ENCODE data around the gene POLDIP2. TPM values are rescaled to one million over a fixed set of nuclear protein-coding genes. Genes with fewer than 3 reads are reported as not detected.

The POLDIP2 gene
- total RNA-seq, 1 donor, result 82.9 TPM

DNA sequence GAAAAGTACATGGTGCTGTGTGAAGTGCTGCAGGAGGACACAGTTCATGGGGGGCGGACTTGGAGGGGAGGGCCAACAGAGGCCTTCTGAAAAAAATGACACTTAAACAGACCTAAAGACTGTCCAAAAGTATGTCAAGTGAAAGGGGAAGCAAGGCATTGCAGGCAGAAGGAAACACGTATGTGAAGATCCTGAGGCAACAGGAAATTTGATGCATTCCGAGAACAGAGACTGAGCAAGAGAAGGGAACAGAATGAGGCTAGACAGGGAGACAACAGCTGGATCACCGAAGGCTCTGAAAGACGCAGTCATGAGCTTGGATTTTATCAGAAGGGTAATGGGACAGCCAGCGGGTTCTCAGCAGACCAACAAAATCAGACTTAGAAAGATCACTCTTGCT lies 23.2 kb downstream of the POLDIP2 start:
- TF ChIP-seq, protein P1, sequence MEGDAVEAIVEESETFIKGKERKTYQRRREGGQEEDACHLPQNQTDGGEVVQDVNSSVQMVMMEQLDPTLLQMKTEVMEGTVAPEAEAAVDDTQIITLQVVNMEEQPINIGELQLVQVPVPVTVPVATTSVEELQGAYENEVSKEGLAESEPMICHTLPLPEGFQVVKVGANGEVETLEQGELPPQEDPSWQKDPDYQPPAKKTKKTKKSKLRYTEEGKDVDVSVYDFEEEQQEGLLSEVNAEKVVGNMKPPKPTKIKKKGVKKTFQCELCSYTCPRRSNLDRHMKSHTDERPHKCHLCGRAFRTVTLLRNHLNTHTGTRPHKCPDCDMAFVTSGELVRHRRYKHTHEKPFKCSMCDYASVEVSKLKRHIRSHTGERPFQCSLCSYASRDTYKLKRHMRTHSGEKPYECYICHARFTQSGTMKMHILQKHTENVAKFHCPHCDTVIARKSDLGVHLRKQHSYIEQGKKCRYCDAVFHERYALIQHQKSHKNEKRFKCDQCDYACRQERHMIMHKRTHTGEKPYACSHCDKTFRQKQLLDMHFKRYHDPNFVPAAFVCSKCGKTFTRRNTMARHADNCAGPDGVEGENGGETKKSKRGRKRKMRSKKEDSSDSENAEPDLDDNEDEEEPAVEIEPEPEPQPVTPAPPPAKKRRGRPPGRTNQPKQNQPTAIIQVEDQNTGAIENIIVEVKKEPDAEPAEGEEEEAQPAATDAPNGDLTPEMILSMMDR (IDR thresholded peaks at IDR 0.05; ENCODE audit: extremely low read depth, low read depth, low read length), result no peak
- peaks cover 27% of the 10 kb centered on the region for H3K36me3 ChIP-seq (ENCODE audit: insufficient read depth, low read length)
- peak overlapping the region; percentile 83 for H3K4me3 ChIP-seq (ENCODE audit: insufficient read depth, low read length)
- peaks cover 45% of the 10 kb centered on the region for H3K4me1 ChIP-seq (ENCODE audit: insufficient read depth, low read length)
- peak; percentile 46 for DNase-seq (ENCODE audit: insufficient read length, low spot score, missing footprints)
- no peaks in the 10 kb centered on the region for H3K27me3 ChIP-seq (ENCODE audit: insufficient read depth, low read length)
- H2AFZ ChIP-seq (ENCODE audit: low read length), result no peak overlapping the region
- H3K9me3 ChIP-seq (ENCODE audit: low read depth, low read length), result no peaks in the 10 kb centered on the region
- H3K4me2 ChIP-seq (ENCODE audit: insufficient read depth, low read length), result peak overlapping the region; percentile 99
- H4K20me1 ChIP-seq (ENCODE audit: insufficient read depth, low read length), result peaks cover 36% of the 10 kb centered on the region
- peaks cover 82% of the 10 kb centered on the region for H3K79me2 ChIP-seq (ENCODE audit: insufficient read depth, low read length)
- peak overlapping the region; percentile 96 for H3K27ac ChIP-seq (ENCODE audit: low read depth, low read length)

DNA sequence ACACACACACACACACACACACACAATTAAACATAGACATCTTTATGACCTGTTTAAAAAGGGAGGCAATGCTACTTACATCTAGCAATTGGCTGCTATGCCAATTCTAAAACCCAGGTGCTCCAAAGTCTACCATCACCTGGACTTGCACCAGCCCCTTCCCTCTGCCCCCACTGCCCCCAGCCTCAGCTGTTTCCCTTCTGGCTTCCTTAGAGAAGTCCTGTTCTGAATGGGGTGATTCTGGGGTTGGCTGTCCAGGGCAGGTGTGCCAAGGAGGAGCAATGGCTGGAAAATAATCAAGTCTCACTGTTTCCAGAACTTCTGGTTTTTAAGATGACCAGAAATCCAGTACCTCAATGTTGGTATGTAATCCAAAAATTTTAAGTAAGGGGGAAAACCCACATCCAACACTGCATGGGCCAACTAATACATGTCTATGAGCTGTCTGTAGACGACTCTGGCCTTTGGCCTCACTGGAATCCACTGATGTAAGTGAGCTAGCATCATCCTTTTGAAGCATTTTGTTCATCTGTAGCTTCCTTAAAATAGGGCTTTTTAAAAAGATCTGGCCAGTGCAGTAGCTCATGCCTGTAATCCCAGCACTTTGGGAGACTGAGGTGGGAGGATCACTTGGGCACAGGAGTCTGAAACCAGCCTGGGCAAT lies 24.1 kb downstream of the POLDIP2 start:
- no peak overlapping the region for H3K27ac ChIP-seq (ENCODE audit: low read depth, low read length)
- no peak for DNase-seq (ENCODE audit: insufficient read length, low spot score, missing footprints)
- H3K4me1 ChIP-seq (ENCODE audit: insufficient read depth, low read length), result peaks cover 37% of the 10 kb centered on the region
- no peaks in the 10 kb centered on the region for H3K27me3 ChIP-seq (ENCODE audit: insufficient read depth, low read length)
- H3K4me2 ChIP-seq (ENCODE audit: insufficient read depth, low read length), result peak overlapping the region; percentile 99
- H2AFZ ChIP-seq (ENCODE audit: low read length), result no peak overlapping the region
- peaks cover 74% of the 10 kb centered on the region for H3K79me2 ChIP-seq (ENCODE audit: insufficient read depth, low read length)
- TF ChIP-seq, protein P1 (IDR thresholded peaks at IDR 0.05; ENCODE audit: extremely low read depth, low read depth, low read length), result no peak
- H4K20me1 ChIP-seq (ENCODE audit: insufficient read depth, low read length), result peaks cover 38% of the 10 kb centered on the region
- H3K36me3 ChIP-seq (ENCODE audit: insufficient read depth, low read length), result peaks cover 33% of the 10 kb centered on the region
- H3K9me3 ChIP-seq (ENCODE audit: low read depth, low read length), result no peaks in the 10 kb centered on the region
- H3K4me3 ChIP-seq (ENCODE audit: insufficient read depth, low read length), result no peak overlapping the region

DNA sequence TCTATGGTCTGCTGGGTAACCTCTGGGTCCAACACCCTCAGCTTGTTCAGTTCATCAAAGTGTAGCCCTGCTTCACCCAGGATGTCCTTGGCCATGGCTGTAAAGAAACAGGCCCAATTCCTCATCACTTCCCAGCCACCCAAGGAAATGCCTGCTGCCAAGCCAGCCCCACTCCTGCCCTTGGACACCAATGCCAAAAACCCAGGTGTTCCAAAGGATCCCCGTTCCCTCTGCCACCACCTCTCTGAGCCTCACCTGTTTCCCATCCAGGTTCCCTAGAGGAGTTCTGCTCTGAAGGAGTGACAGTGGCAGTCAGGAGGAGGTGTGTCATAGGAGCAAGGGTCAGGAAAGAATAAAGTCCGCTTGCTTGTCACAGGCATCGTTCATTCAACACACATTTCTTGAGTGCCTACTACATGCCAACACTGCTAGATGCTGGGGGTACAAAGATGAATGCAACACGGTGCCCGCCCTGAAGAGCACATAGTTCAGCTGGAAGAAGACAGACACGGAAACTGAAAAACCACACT lies 25.4 kb downstream of the POLDIP2 start:
- Histone ChIP-seq H3K4me2 (ENCODE audit: insufficient read depth, low read length) (no peak overlapping the region), H3K79me2 (ENCODE audit: insufficient read depth, low read length) (peaks cover 62% of the 10 kb centered on the region), H3K27me3 (ENCODE audit: insufficient read depth, low read length) (no peaks in the 10 kb centered on the region)

DNA sequence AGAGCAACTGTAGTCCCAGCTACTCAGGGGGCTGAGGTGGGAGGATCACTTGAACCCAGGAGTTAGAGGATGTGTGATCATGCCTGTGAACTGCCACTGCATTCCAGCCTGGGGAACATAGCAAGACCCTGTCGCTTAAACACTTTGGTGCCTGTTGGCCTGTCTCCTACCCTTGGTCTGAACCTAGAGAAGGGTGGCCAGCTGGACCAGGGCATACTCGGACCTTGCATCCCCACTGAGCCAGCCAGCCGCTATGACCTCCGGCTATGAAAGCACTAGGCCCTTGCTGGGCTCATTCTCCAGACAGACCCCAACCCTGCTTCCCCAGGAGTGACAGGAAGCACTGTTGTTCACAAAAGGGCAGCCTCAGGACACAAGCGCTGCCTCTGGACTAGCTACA lies 26.7 kb downstream of the POLDIP2 start:
- peaks cover 18% of the 10 kb centered on the region for H3K4me1 ChIP-seq (ENCODE audit: insufficient read depth, low read length)
- H3K79me2 ChIP-seq (ENCODE audit: insufficient read depth, low read length), result peaks cover 49% of the 10 kb centered on the region
- TF ChIP-seq, protein P1 (IDR thresholded peaks at IDR 0.05; ENCODE audit: extremely low read depth, low read depth, low read length), result no peak
- peaks cover 46% of the 10 kb centered on the region for H3K36me3 ChIP-seq (ENCODE audit: insufficient read depth, low read length)
- peaks cover 28% of the 10 kb centered on the region for H4K20me1 ChIP-seq (ENCODE audit: insufficient read depth, low read length)
- H2AFZ ChIP-seq (ENCODE audit: low read length), result no peak overlapping the region
- no peaks in the 10 kb centered on the region for H3K27me3 ChIP-seq (ENCODE audit: insufficient read depth, low read length)
- H3K4me3 ChIP-seq (ENCODE audit: insufficient read depth, low read length), result no peak overlapping the region
- no peaks in the 10 kb centered on the region for H3K9me3 ChIP-seq (ENCODE audit: low read depth, low read length)
- no peak for DNase-seq (ENCODE audit: insufficient read length, low spot score, missing footprints)
- H3K27ac ChIP-seq (ENCODE audit: low read depth, low read length), result no peak overlapping the region
- H3K4me2 ChIP-seq (ENCODE audit: insufficient read depth, low read length), result no peak overlapping the region

More for the DNA sequence above, 25.4 kb downstream of the POLDIP2 start:
- TF ChIP-seq, protein P1 (IDR thresholded peaks at IDR 0.05; ENCODE audit: extremely low read depth, low read depth, low read length), result no peak
- peaks cover 25% of the 10 kb centered on the region for H3K4me1 ChIP-seq (ENCODE audit: insufficient read depth, low read length)
- no peak overlapping the region for H3K4me3 ChIP-seq (ENCODE audit: insufficient read depth, low read length)
- peaks cover 46% of the 10 kb centered on the region for H3K36me3 ChIP-seq (ENCODE audit: insufficient read depth, low read length)
- H3K9me3 ChIP-seq (ENCODE audit: low read depth, low read length), result no peaks in the 10 kb centered on the region
- no peak overlapping the region for H2AFZ ChIP-seq (ENCODE audit: low read length)
- DNase-seq (ENCODE audit: insufficient read length, low spot score, missing footprints), result no peak
- H4K20me1 ChIP-seq (ENCODE audit: insufficient read depth, low read length), result peaks cover 31% of the 10 kb centered on the region
- no peak overlapping the region for H3K27ac ChIP-seq (ENCODE audit: low read depth, low read length)
